HUES6 (cell line): Measurements from ENCODE around the gene DENND1A.
A peak's percentile ranks its signal among the peaks of the same experiment; 100 is the strongest.

Experiments used
- H3K27ac ChIP-seq: 2 replicates; pipeline ENCODE4 v1.7.0; 2013; ENCODE audit warnings: low read depth, mild to moderate bottlenecking, low read length, inconsistent platforms
- H3K27me3 ChIP-seq: 2 replicates; pipeline ENCODE4 v1.6.1; 2013; ENCODE audit warnings: low read length; ENCODE audit not compliant: control insufficient read depth, insufficient read depth
- H3K36me3 ChIP-seq: 2 replicates; pipeline ENCODE4 v1.6.1; 2013; ENCODE audit warnings: low read length; ENCODE audit not compliant: control insufficient read depth, insufficient read depth
- H3K4me1 ChIP-seq: 2 replicates; pipeline ENCODE4 v1.6.1; 2013; ENCODE audit warnings: low read length; ENCODE audit not compliant: control insufficient read depth, insufficient read depth
- H3K4me3 ChIP-seq: 2 replicates; pipeline ENCODE4 v1.5.1; 2013; ENCODE audit warnings: low read depth, low read length
- H3K9ac ChIP-seq: one replicate; pipeline ENCODE4 v1.6.1; 2013; ENCODE audit warnings: mild to moderate bottlenecking, low read length
- H3K9me3 ChIP-seq: 2 replicates; pipeline ENCODE4 v1.6.1; 2013; ENCODE audit warnings: low read depth, low read length; ENCODE audit not compliant: control insufficient read depth, insufficient read depth

DENND1A gene

DNA sequence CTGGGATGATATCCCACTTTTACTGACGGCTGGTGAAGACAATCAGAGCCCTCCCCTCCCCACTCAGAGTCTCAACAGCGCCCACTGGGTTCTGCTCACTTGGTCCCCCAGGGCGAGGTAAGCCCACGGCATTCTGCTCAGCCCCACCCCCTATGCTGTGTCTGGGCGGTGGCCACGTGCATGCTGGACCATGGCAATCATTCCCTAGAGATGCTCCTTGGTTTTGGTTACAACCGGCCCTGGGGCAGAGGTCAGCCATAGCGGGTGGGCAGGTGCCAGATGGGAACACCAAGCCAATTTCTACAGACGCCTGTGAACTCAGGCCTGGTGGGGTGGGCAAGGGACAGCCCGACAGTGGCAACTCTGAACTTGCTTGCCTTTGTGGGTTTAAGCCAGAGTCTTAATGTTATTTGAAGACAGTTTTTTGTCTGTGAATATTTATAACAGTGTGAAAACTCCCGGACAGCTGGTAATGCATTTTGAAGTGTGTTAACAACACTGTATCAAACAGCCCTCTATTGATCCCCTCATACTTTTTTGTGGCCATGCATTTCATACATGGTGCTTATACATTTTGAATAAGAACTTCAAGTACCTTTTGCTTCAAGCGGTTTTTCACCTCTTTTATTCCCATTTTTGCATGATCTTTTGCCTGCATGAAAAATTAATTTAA is 479.7 kb downstream of the DENND1A start:
- H3K27me3 ChIP-seq, result no peaks in the 10 kb centered on the region
- no peak overlapping the region for H3K27ac ChIP-seq
- no peaks in the 10 kb centered on the region for H3K36me3 ChIP-seq
- no peak overlapping the region for H3K9ac ChIP-seq
- peaks cover 20% of the 10 kb centered on the region; the same call in 1 of the 2 replicates for H3K4me1 ChIP-seq
- no peak overlapping the region for H3K4me3 ChIP-seq
- H3K9me3 ChIP-seq, result no peaks in the 10 kb centered on the region

DNA sequence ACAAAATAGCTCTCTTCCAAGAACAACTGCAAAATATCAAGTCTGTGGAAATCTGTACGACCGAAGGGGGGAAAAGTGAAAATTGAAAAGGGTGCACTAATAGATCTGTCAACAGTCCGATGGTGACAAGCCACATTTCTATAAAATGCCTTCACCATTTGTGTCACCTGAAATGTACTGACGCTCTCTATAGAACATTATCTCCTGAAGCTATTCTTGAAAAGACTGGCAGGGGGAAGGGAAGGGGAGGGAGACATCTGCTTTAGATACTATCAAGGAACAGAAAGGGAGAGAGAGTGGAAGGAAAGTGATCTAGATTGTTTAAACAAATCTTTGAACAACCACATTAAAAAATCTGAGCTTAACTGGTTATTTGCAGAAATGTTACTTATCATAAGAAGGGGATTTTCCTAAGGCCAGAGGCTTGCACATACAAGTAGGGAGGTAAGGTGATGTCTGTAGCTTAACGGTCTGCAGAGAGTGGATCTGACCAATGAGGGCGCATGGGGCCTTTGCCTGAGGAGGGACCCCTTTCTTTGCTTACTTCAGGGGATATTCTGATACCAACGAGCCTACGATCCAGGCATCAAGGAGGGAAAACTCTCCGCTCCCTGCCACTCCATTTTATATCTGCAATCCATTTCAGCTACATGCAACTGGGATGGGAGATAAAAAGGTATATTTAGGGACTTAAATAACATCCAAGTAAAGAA is 481.8 kb downstream of the DENND1A start:
- H3K27me3 ChIP-seq, result no peaks in the 10 kb centered on the region
- no peak overlapping the region for H3K4me3 ChIP-seq
- H3K9ac ChIP-seq, result no peak overlapping the region
- no peaks in the 10 kb centered on the region for H3K9me3 ChIP-seq
- no peaks in the 10 kb centered on the region for H3K36me3 ChIP-seq
- peaks cover 16% of the 10 kb centered on the region; the same call in 1 of the 2 replicates for H3K4me1 ChIP-seq
- H3K27ac ChIP-seq, result no peak overlapping the region

DNA sequence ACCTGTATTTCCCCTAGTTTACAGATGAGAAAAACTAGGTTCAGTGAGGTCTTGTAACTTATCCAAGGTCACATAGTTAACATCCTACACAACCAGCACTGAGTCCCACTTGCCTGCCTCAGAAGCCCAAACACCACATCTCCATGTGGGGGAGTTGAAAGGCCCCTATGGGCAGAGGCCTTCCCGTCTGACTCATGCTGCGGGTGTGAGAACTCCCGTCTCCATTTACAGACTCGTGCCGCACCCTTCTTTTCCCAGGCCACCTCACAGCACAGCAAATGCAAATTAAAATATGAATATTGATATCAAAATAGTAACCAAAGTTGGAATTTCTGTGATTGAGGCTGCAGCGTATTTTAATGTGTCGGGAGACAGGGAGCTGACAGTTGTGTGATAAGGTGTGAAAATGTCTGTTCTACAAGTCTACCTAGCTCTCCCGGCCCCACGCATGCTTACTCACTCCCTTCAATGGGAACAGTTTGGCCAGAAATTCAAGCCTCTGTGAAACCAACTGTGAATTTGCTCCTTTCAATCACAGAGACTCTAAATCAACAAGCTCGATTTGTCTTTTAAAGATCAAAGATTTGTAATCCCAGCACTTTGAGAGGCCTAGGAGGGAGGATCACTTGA is 483.8 kb downstream of the DENND1A start:
- Histone ChIP-seq H3K27ac (no peak overlapping the region), H3K4me3 (no peak overlapping the region), H3K36me3 (no peaks in the 10 kb centered on the region), H3K9ac (peak overlapping the region; percentile 29), H3K9me3 (no peaks in the 10 kb centered on the region), H3K4me1 (peaks cover 16% of the 10 kb centered on the region; the same call in 1 of the 2 replicates), H3K27me3 (no peaks in the 10 kb centered on the region)

- Histone ChIP-seq H3K4me1 (peaks cover 16% of the 10 kb centered on the region; the same call in 1 of the 2 replicates), H3K36me3 (no peaks in the 10 kb centered on the region), H3K4me3 (no peak overlapping the region), H3K27me3 (no peaks in the 10 kb centered on the region), H3K9ac (no peak overlapping the region), H3K27ac (no peak overlapping the region), H3K9me3 (no peaks in the 10 kb centered on the region)
These were observed 484.8 kb downstream of the DENND1A start for GRCh38 chr9:123445116-123445515.

GRCh38 chr9:123441769-123442168 is 488.2 kb downstream of the DENND1A start:
- H3K9me3 ChIP-seq, result no peaks in the 10 kb centered on the region
- H3K4me1 ChIP-seq, result peaks cover 25% of the 10 kb centered on the region
- no peak overlapping the region for H3K4me3 ChIP-seq
- H3K27me3 ChIP-seq, result no peaks in the 10 kb centered on the region
- no peak overlapping the region for H3K9ac ChIP-seq
- H3K36me3 ChIP-seq, result no peaks in the 10 kb centered on the region
- H3K27ac ChIP-seq, result no peak overlapping the region

DNA sequence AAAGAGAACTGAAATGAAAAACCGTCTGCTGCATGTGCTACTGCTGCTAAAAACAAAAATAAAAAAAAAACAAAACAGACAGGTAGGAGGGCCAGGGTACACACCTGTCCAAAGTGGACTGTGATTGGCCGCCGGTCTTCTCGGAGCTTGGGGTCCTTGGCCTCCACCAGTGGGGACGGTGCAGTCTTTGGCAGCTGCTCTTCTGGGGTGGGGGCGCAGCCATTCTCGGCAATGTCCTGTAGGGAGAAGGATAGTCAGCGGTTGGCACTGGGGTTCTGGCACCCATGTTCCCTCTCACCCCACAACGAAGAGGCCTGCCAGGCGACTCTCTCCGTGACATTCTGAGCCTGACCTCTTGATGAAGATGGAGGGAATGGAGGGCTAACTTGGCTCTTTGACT is 489.7 kb downstream of the DENND1A start:
- no peak overlapping the region for H3K4me3 ChIP-seq
- H3K4me1 ChIP-seq, result peaks cover 14% of the 10 kb centered on the region
- H3K27me3 ChIP-seq, result no peaks in the 10 kb centered on the region
- no peaks in the 10 kb centered on the region for H3K9me3 ChIP-seq
- no peaks in the 10 kb centered on the region for H3K36me3 ChIP-seq
- no peak overlapping the region for H3K9ac ChIP-seq
- H3K27ac ChIP-seq, result no peak overlapping the region

- H3K9ac ChIP-seq, result no peak overlapping the region
- H3K4me3 ChIP-seq, result no peak overlapping the region
- H3K9me3 ChIP-seq, result no peaks in the 10 kb centered on the region
- peaks cover 14% of the 10 kb centered on the region for H3K4me1 ChIP-seq
- H3K27me3 ChIP-seq, result no peaks in the 10 kb centered on the region
- H3K36me3 ChIP-seq, result no peaks in the 10 kb centered on the region
- no peak overlapping the region for H3K27ac ChIP-seq
These were observed 491.1 kb downstream of the DENND1A start for GRCh38 chr9:123438821-123439220.

- H3K4me3 ChIP-seq, result no peak overlapping the region
- peaks cover 14% of the 10 kb centered on the region for H3K4me1 ChIP-seq
- no peaks in the 10 kb centered on the region for H3K27me3 ChIP-seq
- H3K9ac ChIP-seq, result no peak overlapping the region
- no peak overlapping the region for H3K27ac ChIP-seq
- no peaks in the 10 kb centered on the region for H3K36me3 ChIP-seq
- no peaks in the 10 kb centered on the region for H3K9me3 ChIP-seq
These were observed 491.6 kb downstream of the DENND1A start for GRCh38 chr9:123438321-123438720.

DNA sequence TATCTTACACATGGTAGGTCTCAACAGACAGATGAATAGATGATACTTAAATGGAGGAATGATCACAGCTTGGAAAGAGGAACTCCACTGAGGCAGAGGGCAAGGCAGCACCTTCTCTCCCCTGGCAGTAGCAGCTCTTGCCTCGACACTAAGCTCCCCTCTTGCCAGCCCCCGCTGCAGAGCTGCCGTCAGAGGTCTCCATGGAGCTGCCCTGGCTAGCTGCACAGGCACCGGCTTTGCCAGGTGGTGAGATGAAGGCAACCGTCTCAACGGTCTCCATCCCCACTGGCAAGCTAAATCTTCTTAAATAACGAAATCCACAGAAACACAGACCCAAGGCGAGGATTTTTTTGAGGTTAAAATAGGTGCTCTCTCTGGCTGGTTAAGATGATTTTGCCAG is 492.7 kb downstream of the DENND1A start:
- Histone ChIP-seq H3K27ac (no peak overlapping the region), H3K4me3 (no peak overlapping the region), H3K36me3 (no peaks in the 10 kb centered on the region), H3K9ac (no peak overlapping the region), H3K4me1 (peaks cover 14% of the 10 kb centered on the region), H3K27me3 (no peaks in the 10 kb centered on the region), H3K9me3 (no peaks in the 10 kb centered on the region)

- Histone ChIP-seq H3K4me1 (peaks cover 14% of the 10 kb centered on the region), H3K9me3 (no peaks in the 10 kb centered on the region), H3K36me3 (no peaks in the 10 kb centered on the region), H3K27me3 (no peaks in the 10 kb centered on the region), H3K4me3 (no peak overlapping the region), H3K9ac (no peak overlapping the region), H3K27ac (no peak overlapping the region)
These were observed 494.5 kb downstream of the DENND1A start for GRCh38 chr9:123435471-123435870.

- no peaks in the 10 kb centered on the region for H3K36me3 ChIP-seq
These were observed 495.2 kb downstream of the DENND1A start for GRCh38 chr9:123434619-123435240.

More at GRCh38 chr9:123434619-123435240, 495.2 kb downstream of the DENND1A start:
- Histone ChIP-seq H3K9ac (no peak overlapping the region), H3K9me3 (no peaks in the 10 kb centered on the region), H3K27ac (no peak overlapping the region), H3K4me3 (no peak overlapping the region), H3K4me1 (peaks cover 14% of the 10 kb centered on the region), H3K27me3 (no peaks in the 10 kb centered on the region)
